GM20000 (cell line): ENCODE measurements around the gene DNAJC4.

Experiments used
- DNase-seq: peaks from one replicate; pipeline ENCODE4 v3.0.0; 2012; ENCODE audit warnings: low spot score
- CTCF ChIP-seq: IDR thresholded peaks from 2 replicates; pipeline ENCODE4 v1.5.1; 2012; ENCODE audit warnings: mild to moderate bottlenecking, control low read depth; ENCODE audit errors: extremely low read depth, missing control alignments

Gene DNAJC4

GRCh38 chr11:64275841-64276240 lies 45.5 kb downstream of the DNAJC4 start:
- no peak for DNase-seq
- no peak for TF ChIP-seq CTCF

- TF ChIP-seq CTCF = no peak
These were observed 46.5 kb downstream of the DNAJC4 start for GRCh38 chr11:64276653-64277431.

GRCh38 chr11:64278576-64279190 lies 48.3 kb downstream of the DNAJC4 start:
- no peak for DNase-seq
- no peak for TF ChIP-seq CTCF

More at GRCh38 chr11:64276653-64277431, 46.5 kb downstream of the DNAJC4 start:
- DNase-seq = no peak

- no peak for DNase-seq
- TF ChIP-seq CTCF = no peak
These were observed 51.8 kb downstream of the DNAJC4 start for GRCh38 chr11:64281957-64282770.

GRCh38 chr11:64283092-64283491 lies 52.7 kb downstream of the DNAJC4 start:
- DNase-seq = no peak
- no peak for TF ChIP-seq CTCF
